Mononuclear cell (primary cell): Measurements from ENCODE around the gene GSN. TPM values are rescaled to one million over a fixed set of nuclear protein-coding genes. Genes with fewer than 3 reads are reported as not detected.

Experiments used
- H3K27me3 ChIP-seq: 2 replicates; pipeline ENCODE4 v1.6.0; 2011; ENCODE audit warnings: low read length, control low read depth; ENCODE audit not compliant: insufficient read depth
- H3K4me1 ChIP-seq: 2 replicates; pipeline ENCODE4 v1.5.1; 2011; ENCODE audit warnings: mild to moderate bottlenecking, low read length, control low read depth; ENCODE audit not compliant: insufficient read depth
- H3K4me3 ChIP-seq: 2 replicates; pipeline ENCODE4 v1.5.1; 2011; ENCODE audit warnings: mild to moderate bottlenecking, low read length, moderate library complexity
- H3K9me3 ChIP-seq: 2 replicates; pipeline ENCODE4 v1.5.1; 2011; ENCODE audit warnings: low read depth, mild to moderate bottlenecking, control low read depth, low read length
- total RNA-seq: library from RNA; depleted of rRNA; stranded (reverse); fragments of >200 nt; gene quantifications from one replicate; pipeline ENCODE4 v1.2.3, GENCODE V29; 2012

GSN gene
- total RNA-seq, 1 donor = 72.2 TPM

- Histone ChIP-seq H3K4me1 (peaks cover 12% of the 10 kb centered on the region), H3K4me3 (no peak overlapping the region), H3K9me3 (no peaks in the 10 kb centered on the region), H3K27me3 (no peaks in the 10 kb centered on the region)
These were observed 6.9 kb upstream of the GSN start for GRCh38 chr9:121261107-121261460.

- Histone ChIP-seq H3K9me3 (no peaks in the 10 kb centered on the region), H3K27me3 (no peaks in the 10 kb centered on the region), H3K4me3 (no peak overlapping the region), H3K4me1 (peaks cover 19% of the 10 kb centered on the region)
These were observed 6.2 kb upstream of the GSN start for GRCh38 chr9:121261755-121262154.

GRCh38 chr9:121262423-121262822, 5.5 kb upstream of the GSN start:
- H3K4me1 ChIP-seq = peaks cover 26% of the 10 kb centered on the region
- H3K4me3 ChIP-seq = no peak overlapping the region
- no peaks in the 10 kb centered on the region for H3K27me3 ChIP-seq
- no peaks in the 10 kb centered on the region for H3K9me3 ChIP-seq

GRCh38 chr9:121262953-121263352, 5.0 kb upstream of the GSN start:
- peaks cover 30% of the 10 kb centered on the region for H3K4me1 ChIP-seq
- H3K9me3 ChIP-seq = no peaks in the 10 kb centered on the region

GRCh38 chr9:121266356-121266755, 1.6 kb upstream of the GSN start:
- peaks cover 58% of the 10 kb centered on the region for H3K4me1 ChIP-seq

More at GRCh38 chr9:121262953-121263352, 5.0 kb upstream of the GSN start:
- Histone ChIP-seq H3K4me3 (no peak overlapping the region), H3K27me3 (no peaks in the 10 kb centered on the region)

GRCh38 chr9:121266906-121267650, 884 bp upstream of the GSN start:
- no peaks in the 10 kb centered on the region for H3K27me3 ChIP-seq
- H3K4me1 ChIP-seq = peaks cover 63% of the 10 kb centered on the region
- no peaks in the 10 kb centered on the region for H3K9me3 ChIP-seq
- peak overlapping the region; percentile 65 for H3K4me3 ChIP-seq

More at GRCh38 chr9:121266356-121266755, 1.6 kb upstream of the GSN start:
- H3K4me3 ChIP-seq = no peak overlapping the region
- no peaks in the 10 kb centered on the region for H3K27me3 ChIP-seq
- H3K9me3 ChIP-seq = no peaks in the 10 kb centered on the region

- H3K4me1 ChIP-seq = peaks cover 71% of the 10 kb centered on the region
- no peaks in the 10 kb centered on the region for H3K9me3 ChIP-seq
- H3K4me3 ChIP-seq = peak overlapping the region; percentile 65
- no peaks in the 10 kb centered on the region for H3K27me3 ChIP-seq
These were observed 562 bp downstream of the GSN start for GRCh38 chr9:121268598-121268850.

GRCh38 chr9:121268851-121269641, 1.1 kb downstream of the GSN start:
- no peaks in the 10 kb centered on the region for H3K9me3 ChIP-seq
- peak overlapping the region; percentile 65 for H3K4me3 ChIP-seq
- H3K27me3 ChIP-seq = no peaks in the 10 kb centered on the region
- peaks cover 68% of the 10 kb centered on the region for H3K4me1 ChIP-seq

- Histone ChIP-seq H3K9me3 (no peaks in the 10 kb centered on the region), H3K4me3 (peak overlapping the region; percentile 65), H3K27me3 (no peaks in the 10 kb centered on the region), H3K4me1 (peaks cover 68% of the 10 kb centered on the region)
These were observed 1.8 kb downstream of the GSN start for GRCh38 chr9:121269642-121270254.

- H3K4me1 ChIP-seq = peaks cover 62% of the 10 kb centered on the region
- no peaks in the 10 kb centered on the region for H3K9me3 ChIP-seq
- no peak overlapping the region for H3K4me3 ChIP-seq
These were observed 3.7 kb downstream of the GSN start for GRCh38 chr9:121271368-121272341.

GRCh38 chr9:121272401-121272948, 4.5 kb downstream of the GSN start:
- Histone ChIP-seq H3K4me1 (peaks cover 54% of the 10 kb centered on the region), H3K27me3 (no peaks in the 10 kb centered on the region), H3K4me3 (no peak overlapping the region), H3K9me3 (no peaks in the 10 kb centered on the region)

More at GRCh38 chr9:121271368-121272341, 3.7 kb downstream of the GSN start:
- no peaks in the 10 kb centered on the region for H3K27me3 ChIP-seq

- no peak overlapping the region for H3K4me3 ChIP-seq
- H3K4me1 ChIP-seq = peaks cover 50% of the 10 kb centered on the region
- no peaks in the 10 kb centered on the region for H3K27me3 ChIP-seq
- H3K9me3 ChIP-seq = no peaks in the 10 kb centered on the region
These were observed 5.3 kb downstream of the GSN start for GRCh38 chr9:121273064-121273775.

GRCh38 chr9:121274851-121275250, 6.9 kb downstream of the GSN start:
- Histone ChIP-seq H3K4me3 (no peak overlapping the region), H3K4me1 (peaks cover 44% of the 10 kb centered on the region), H3K9me3 (no peaks in the 10 kb centered on the region), H3K27me3 (no peaks in the 10 kb centered on the region)
